PC-3 (cell line): ENCODE results near the gene OR51S1. TPM values are rescaled to one million over a fixed set of nuclear protein-coding genes. Genes with fewer than 3 reads are reported as not detected.

ENCODE experiments used
- ATAC-seq: fragments of 200-7000 bp; cut with Tn5 transposase; 2 replicates; pipeline ENCODE4 v1.9.1; 2020; ENCODE audit warnings: mild to moderate bottlenecking, moderate library complexity
- BruUV-seq: library from RNA; stranded (reverse); fragments of 400-500 nt; replicated peaks from 2 replicates; lab custom pipeline; 2021; lab: Mats Ljungman, UMichigan
- CTCF ChIA-PET: fragments of 300-600 bp; sonication (Branson Sonifier 250); formaldehyde crosslinking; loops from one replicate; lab custom pipeline; 2022; ENCODE audit warnings: antibody characterized with exemption; lab: Charles Lee
- POLR2A ChIA-PET: fragments of 300-600 bp; sonication (Branson Sonifier 250); formaldehyde crosslinking; loops from one replicate; lab custom pipeline; 2022; ENCODE audit warnings: antibody characterized with exemption; ENCODE audit not compliant: unreplicated experiment; lab: Charles Lee
- DNase-seq: peaks from one replicate; pipeline ENCODE4 v3.0.0-alpha.2; 2015
- H2AFZ ChIP-seq: fragments of 300-600 bp; sonication (generic); 2 replicates; pipeline ENCODE4 v1.6.0; 2016; ENCODE audit warnings: antibody characterized with exemption, low read length
- H3F3A ChIP-seq: fragments of 300-600 bp; sonication (generic); one replicate; pipeline ENCODE4 v1.6.0; 2017; ENCODE audit warnings: antibody characterized with exemption, low read length, control low read depth, mild to moderate bottlenecking; ENCODE audit not compliant: unreplicated experiment
- H3K27ac ChIP-seq: fragments of 300-600 bp; sonication (generic); 2 replicates; pipeline ENCODE4 v1.5.1; 2016; ENCODE audit warnings: mild to moderate bottlenecking, low read length
- H3K27me3 ChIP-seq: fragments of 300-600 bp; sonication (generic); 2 replicates; pipeline ENCODE4 v1.6.1; 2016; ENCODE audit warnings: low read length, mixed read lengths
- H3K36me3 ChIP-seq: fragments of 300-600 bp; sonication (generic); 2 replicates; pipeline ENCODE4 v1.6.1; 2016; ENCODE audit warnings: low read depth, mixed run types, low read length, mixed read lengths
- H3K4me1 ChIP-seq: fragments of 300-600 bp; sonication (generic); 2 replicates; pipeline ENCODE4 v1.5.1; 2016; ENCODE audit warnings: low read length; ENCODE audit not compliant: insufficient read depth
- H3K4me2 ChIP-seq: fragments of 300-600 bp; sonication (generic); 2 replicates; pipeline ENCODE4 v1.6.0; 2016; ENCODE audit warnings: low read length
- H3K4me3 ChIP-seq: fragments of 300-600 bp; sonication (generic); 2 replicates; pipeline ENCODE4 v1.5.1; 2016; ENCODE audit warnings: mild to moderate bottlenecking, low read length, mixed read lengths
- H3K79me2 ChIP-seq: fragments of 300-600 bp; sonication (generic); 2 replicates; pipeline ENCODE4 v1.6.1; 2017; ENCODE audit warnings: low read length, mixed read lengths
- H3K9ac ChIP-seq: fragments of 300-600 bp; sonication (generic); 2 replicates; pipeline ENCODE4 v1.6.0; 2016; ENCODE audit warnings: mild to moderate bottlenecking, low read length
- H3K9me2 ChIP-seq: fragments of 300-600 bp; sonication (generic); replicated peaks from 2 replicates; pipeline ENCODE4 v1.6.1; 2016; ENCODE audit warnings: mixed run types, low read length, mixed read lengths
- H3K9me3 ChIP-seq: fragments of 300-600 bp; sonication (generic); 2 replicates; pipeline ENCODE4 v1.6.1; 2016; ENCODE audit warnings: low read length, mixed read lengths
- H4K20me1 ChIP-seq: fragments of 300-600 bp; sonication (generic); 2 replicates; pipeline ENCODE4 v1.6.1; 2016; ENCODE audit warnings: low read length, mixed read lengths
- EZH2 ChIP-seq: fragments of 300-600 bp; sonication (generic); IDR thresholded peaks from one replicate; pipeline ENCODE4 v1.6.1; 2017; ENCODE audit warnings: antibody characterized with exemption, mild to moderate bottlenecking, low read length; ENCODE audit not compliant: unreplicated experiment
- EZH2phosphoT487 ChIP-seq: fragments of 300-600 bp; sonication (generic); IDR thresholded peaks from 2 replicates; pipeline ENCODE4 v1.6.1; 2018; ENCODE audit warnings: mild to moderate bottlenecking, antibody characterized with exemption, low read length, borderline replicate concordance
- intact Hi-C: fragments of 100-400 bp; cut with micrococcal nuclease; formaldehyde crosslinking; loops from 2 replicates; pipeline ENCODE4 v1.9.0; 2023
- total RNA-seq: library from RNA; depleted of rRNA; stranded (reverse); fragments of >200 nt; gene quantifications from 2 replicates; pipeline ENCODE4 v1.2.3, GENCODE V29; 2014
- TF ChIP-seq, protein P1 (sequence below): fragments of 300-600 bp; sonication (generic); conservative IDR thresholded peaks from 2 replicates; pipeline ENCODE4 v1.5.1; 2017; ENCODE audit warnings: antibody characterized with exemption, low read depth, mild to moderate bottlenecking, low read length

The OR51S1 gene
- total RNA-seq, 1 experiment from 2014 or later = not detected

DNA sequence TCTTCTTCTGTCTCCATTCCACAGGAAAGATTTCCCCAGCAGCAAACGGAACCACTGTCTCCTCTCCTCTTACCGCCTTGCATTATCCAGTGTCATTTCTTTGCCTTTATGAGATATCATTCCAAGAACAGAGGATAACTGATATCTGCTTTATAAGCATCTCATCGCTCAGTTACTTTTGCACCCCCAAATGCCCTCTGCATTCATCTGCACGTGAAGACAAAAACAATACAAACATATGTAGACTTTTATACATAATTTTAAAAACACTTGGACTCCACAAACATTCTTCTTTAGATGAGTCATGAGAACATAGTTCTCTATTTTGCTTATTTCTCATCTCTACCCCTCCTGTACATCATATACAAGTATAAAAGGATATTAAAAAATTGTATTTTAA lies 32.2 kb upstream of the OR51S1 start:
- ChIA-PET CTCF (no interaction called here), POLR2A (no interaction called here)
- Histone ChIP-seq H3K4me3 (no peak overlapping the region), H3F3A (no peaks in the 10 kb centered on the region), H3K36me3 (no peaks in the 10 kb centered on the region), H3K9me3 (no peaks in the 10 kb centered on the region), H3K9me2 (no peaks in the 10 kb centered on the region), H3K79me2 (no peaks in the 10 kb centered on the region), H3K4me1 (no peaks in the 10 kb centered on the region), H3K27me3 (no peaks in the 10 kb centered on the region), H2AFZ (no peak overlapping the region), H4K20me1 (no peaks in the 10 kb centered on the region), H3K4me2 (no peak overlapping the region), H3K27ac (no peak overlapping the region), H3K9ac (no peak overlapping the region)
- TF ChIP-seq EZH2 = no peak
- no peak for TF ChIP-seq EZH2phosphoT487
- TF ChIP-seq, protein P1, sequence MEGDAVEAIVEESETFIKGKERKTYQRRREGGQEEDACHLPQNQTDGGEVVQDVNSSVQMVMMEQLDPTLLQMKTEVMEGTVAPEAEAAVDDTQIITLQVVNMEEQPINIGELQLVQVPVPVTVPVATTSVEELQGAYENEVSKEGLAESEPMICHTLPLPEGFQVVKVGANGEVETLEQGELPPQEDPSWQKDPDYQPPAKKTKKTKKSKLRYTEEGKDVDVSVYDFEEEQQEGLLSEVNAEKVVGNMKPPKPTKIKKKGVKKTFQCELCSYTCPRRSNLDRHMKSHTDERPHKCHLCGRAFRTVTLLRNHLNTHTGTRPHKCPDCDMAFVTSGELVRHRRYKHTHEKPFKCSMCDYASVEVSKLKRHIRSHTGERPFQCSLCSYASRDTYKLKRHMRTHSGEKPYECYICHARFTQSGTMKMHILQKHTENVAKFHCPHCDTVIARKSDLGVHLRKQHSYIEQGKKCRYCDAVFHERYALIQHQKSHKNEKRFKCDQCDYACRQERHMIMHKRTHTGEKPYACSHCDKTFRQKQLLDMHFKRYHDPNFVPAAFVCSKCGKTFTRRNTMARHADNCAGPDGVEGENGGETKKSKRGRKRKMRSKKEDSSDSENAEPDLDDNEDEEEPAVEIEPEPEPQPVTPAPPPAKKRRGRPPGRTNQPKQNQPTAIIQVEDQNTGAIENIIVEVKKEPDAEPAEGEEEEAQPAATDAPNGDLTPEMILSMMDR = no peak
- intact Hi-C loops = no loop called here
- no TSS peak for BruUV-seq
- ATAC-seq (no peak), DNase-seq (no peak)

DNA sequence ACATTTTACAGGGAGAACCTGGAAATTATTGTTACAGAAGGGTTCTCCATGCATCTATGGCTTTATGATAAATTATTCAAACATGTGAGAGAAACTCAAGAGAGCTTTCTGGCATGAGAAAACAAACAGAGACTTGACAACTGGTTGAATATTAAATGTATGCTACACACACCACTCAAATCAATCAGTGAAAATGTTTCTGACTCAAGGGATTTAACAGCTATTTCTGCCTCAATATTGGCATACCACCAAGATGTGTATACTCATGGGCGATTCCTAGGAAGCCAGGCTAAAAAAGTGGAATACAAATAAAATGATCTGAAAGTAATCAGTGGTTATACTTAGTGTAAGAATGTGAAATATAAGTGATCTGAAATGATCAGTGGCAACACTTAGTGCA lies 16.8 kb upstream of the OR51S1 start:
- Histone ChIP-seq H4K20me1 (no peaks in the 10 kb centered on the region), H3K4me2 (no peak overlapping the region), H3K4me1 (no peaks in the 10 kb centered on the region), H3K9me3 (no peaks in the 10 kb centered on the region), H3K9me2 (no peaks in the 10 kb centered on the region), H2AFZ (no peak overlapping the region), H3K9ac (no peak overlapping the region), H3K79me2 (no peaks in the 10 kb centered on the region), H3K4me3 (no peak overlapping the region), H3K27ac (no peak overlapping the region), H3K36me3 (no peaks in the 10 kb centered on the region), H3K27me3 (no peaks in the 10 kb centered on the region), H3F3A (no peaks in the 10 kb centered on the region)
- BruUV-seq = no TSS peak
- no peak for DNase-seq
- ATAC-seq = no peak
- ChIA-PET POLR2A (no interaction called here), CTCF (no interaction called here)
- intact Hi-C loops = no loop called here
- TF ChIP-seq EZH2 = no peak
- no peak for TF ChIP-seq EZH2phosphoT487
- TF ChIP-seq, protein P1 = no peak

DNA sequence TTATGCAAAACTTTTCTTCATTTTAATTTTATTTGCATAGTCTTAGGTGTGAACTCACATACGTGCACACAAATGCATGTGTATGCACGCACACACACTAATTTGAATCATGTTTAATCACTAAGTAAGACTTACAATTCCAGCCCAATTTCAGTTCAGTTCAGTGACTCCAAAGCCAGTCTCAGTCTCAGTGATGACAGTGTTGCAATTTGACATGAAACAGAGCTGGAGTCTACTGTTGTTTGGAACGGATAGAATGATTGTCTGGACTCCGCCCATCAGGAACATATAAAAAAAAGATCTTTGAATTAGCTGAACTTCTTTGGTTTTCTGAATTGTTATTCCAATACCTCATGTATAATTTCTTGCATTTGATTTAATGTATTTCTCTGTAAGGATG lies 14.9 kb upstream of the OR51S1 start:
- Histone ChIP-seq H3K9me2 (no peaks in the 10 kb centered on the region), H3K27ac (no peak overlapping the region), H3K9ac (no peak overlapping the region), H3K4me3 (no peak overlapping the region), H3F3A (no peaks in the 10 kb centered on the region), H3K4me2 (no peak overlapping the region), H3K27me3 (no peaks in the 10 kb centered on the region), H2AFZ (no peak overlapping the region), H3K79me2 (no peaks in the 10 kb centered on the region), H3K9me3 (no peaks in the 10 kb centered on the region), H4K20me1 (no peaks in the 10 kb centered on the region), H3K4me1 (no peaks in the 10 kb centered on the region), H3K36me3 (no peaks in the 10 kb centered on the region)
- BruUV-seq = no TSS peak
- ChIA-PET CTCF (no interaction called here), POLR2A (no interaction called here)
- TF ChIP-seq EZH2phosphoT487 (no peak), EZH2 (no peak)
- TF ChIP-seq, protein P1 = no peak
- intact Hi-C loops = no loop called here
- ATAC-seq (no peak), DNase-seq (no peak)
